ENCODE data around the gene UBAP2. TPM values are rescaled to one million over a fixed set of nuclear protein-coding genes. Genes with fewer than 3 reads are reported as not detected.
"Not testable (repeated sequence)": the region's sequence is repeated elsewhere in the genome, so short reads cannot be mapped to it uniquely, and the experiment has no call there.

The UBAP2 gene
- total RNA-seq, 2 experiments from 2014 or later = 24.7 to 26.5 TPM

DNA sequence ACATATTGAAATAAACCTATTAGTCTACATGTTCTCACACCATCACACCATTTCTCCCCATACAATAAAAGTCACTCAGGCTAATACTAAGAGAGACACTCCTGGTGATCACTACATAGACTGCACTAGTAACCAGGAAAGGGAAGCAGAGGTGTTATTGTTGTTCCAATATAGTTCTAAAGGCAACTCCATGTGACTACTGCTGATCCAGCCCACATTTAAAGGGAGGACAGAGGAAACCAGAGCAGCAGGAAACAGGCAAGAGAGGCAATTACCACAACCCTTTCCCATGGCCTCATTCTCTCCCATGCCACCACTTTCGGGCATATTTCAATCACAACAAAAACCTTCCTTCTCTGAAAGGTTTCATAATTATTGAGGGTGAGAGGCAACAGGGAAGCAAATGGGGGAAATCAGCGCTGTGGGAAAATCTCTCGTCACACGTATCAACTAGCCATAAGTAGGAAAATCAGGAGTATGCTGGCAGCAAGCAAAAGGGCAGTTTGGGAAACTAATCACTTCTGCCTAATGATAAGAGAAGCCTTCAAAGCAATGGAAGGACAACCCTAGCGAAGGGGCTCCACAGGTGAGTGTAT lies 1.8 kb downstream of the UBAP2 start:
- ATAC-seq (ENCODE audit: poor library complexity) = no peak
- peaks cover 26% of the 10 kb centered on the region for H3K4me1 ChIP-seq (ENCODE audit: insufficient read depth, low read length)
- H3K9me3 ChIP-seq (ENCODE audit: control insufficient read depth in 1 of 2, insufficient read depth in 1 of 2, low read length in 2 of 2) = no peaks in the 10 kb centered on the region
- no peak overlapping the region for H3K27ac ChIP-seq (ENCODE audit: low read depth in 1 of 2, low read length in 2 of 2)
- Mint-ChIP-seq H3K4me1 (ENCODE audit: low read depth) (peaks cover 39% of the 10 kb centered on the region), H3K27me3 (no peaks in the 10 kb centered on the region), H3K36me3 (ENCODE audit: low read depth) (peaks cover 25% of the 10 kb centered on the region), H3K27ac (peak overlapping the region; percentile 97), H3K9me3 (no peaks in the 10 kb centered on the region), H3K4me3 (peak overlapping the region; percentile 92)
- intact Hi-C loops (cut with DNase I, micrococcal nuclease) = loop anchor here (2.0 to 10.0 kb wide), 6 partner anchors 80 to 568 kb away; partner anchors contain the start of genes UBE2R2 (in 2 of the 2), DCAF12 (in 1 of the 2), RPP25L (in 1 of the 2) and UBAP1 (in 1 of the 2)
- TF ChIP-seq, protein P1, sequence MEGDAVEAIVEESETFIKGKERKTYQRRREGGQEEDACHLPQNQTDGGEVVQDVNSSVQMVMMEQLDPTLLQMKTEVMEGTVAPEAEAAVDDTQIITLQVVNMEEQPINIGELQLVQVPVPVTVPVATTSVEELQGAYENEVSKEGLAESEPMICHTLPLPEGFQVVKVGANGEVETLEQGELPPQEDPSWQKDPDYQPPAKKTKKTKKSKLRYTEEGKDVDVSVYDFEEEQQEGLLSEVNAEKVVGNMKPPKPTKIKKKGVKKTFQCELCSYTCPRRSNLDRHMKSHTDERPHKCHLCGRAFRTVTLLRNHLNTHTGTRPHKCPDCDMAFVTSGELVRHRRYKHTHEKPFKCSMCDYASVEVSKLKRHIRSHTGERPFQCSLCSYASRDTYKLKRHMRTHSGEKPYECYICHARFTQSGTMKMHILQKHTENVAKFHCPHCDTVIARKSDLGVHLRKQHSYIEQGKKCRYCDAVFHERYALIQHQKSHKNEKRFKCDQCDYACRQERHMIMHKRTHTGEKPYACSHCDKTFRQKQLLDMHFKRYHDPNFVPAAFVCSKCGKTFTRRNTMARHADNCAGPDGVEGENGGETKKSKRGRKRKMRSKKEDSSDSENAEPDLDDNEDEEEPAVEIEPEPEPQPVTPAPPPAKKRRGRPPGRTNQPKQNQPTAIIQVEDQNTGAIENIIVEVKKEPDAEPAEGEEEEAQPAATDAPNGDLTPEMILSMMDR (IDR thresholded peaks at IDR 0.05) = no peak
- POLR2A ChIA-PET = interaction anchor here (2.6 kb wide), 1 partner anchor 132 kb away, joined by 17 read pairs; the partner anchor contains the start of gene UBAP1
- DNase-seq = peak in 3 of 14 experiments; percentile 19 to 22 (median 21)
- no peaks in the 10 kb centered on the region for H3K27me3 ChIP-seq (ENCODE audit: control insufficient read depth in 1 of 2, insufficient read depth in 2 of 2, low read length in 2 of 2)
- peaks cover 6% of the 10 kb centered on the region for H3K36me3 ChIP-seq (ENCODE audit: insufficient read depth, low read length)
- no peak overlapping the region for H3K4me3 ChIP-seq (ENCODE audit: low read length)
- CTCF ChIA-PET = no interaction called here

DNA sequence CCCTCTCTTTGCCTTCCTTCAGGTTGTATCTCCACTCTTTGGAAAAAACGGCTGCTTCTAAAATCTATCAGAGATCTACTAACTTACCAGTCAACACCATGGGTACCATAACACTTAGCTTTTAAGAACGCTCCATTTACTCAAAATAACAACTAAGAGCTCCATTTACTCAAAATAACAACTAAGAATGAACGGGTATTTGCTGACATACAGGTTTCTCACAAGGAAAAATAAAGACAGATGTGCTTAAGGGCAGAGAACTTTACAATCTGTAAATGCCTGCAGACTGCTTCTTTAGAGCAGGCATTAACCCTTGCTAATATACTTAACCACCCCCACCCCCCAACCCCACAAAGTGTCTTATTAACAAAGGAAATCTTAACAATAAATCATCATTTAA lies 2.8 kb downstream of the UBAP2 start:
- Mint-ChIP-seq H3K27me3 (no peaks in the 10 kb centered on the region), H3K4me3 (no peak overlapping the region)
- CTCF ChIA-PET = no interaction called here

DNA sequence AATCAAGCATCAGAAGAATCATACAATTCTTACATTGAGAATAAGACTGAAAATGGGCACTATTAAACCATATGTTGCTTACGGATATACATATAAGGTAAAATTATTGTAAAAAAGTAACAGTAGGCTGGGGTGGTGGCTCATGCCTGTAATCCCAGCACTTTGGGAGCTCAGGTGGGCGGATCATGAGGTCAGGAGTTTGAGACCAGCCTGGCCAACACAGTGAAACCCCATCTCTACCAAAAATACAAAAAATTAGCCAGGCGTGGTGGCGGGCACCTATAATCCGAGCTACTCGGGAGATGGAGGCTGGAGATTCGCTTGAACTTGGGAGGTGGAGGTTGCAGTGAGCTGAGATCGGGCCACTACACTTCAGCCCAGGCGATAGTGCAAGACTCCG lies 6.6 kb downstream of the UBAP2 start:
- H3K27me3 ChIP-seq (ENCODE audit: control insufficient read depth in 1 of 2, insufficient read depth in 2 of 2, low read length in 2 of 2); H3K27ac Mint-ChIP-seq; ATAC-seq (ENCODE audit: poor library complexity); H3K4me1 ChIP-seq (ENCODE audit: insufficient read depth, low read length); H3K4me3 Mint-ChIP-seq; H3K9me3 ChIP-seq (ENCODE audit: control insufficient read depth in 1 of 2, insufficient read depth in 1 of 2, low read length in 2 of 2); H3K27ac ChIP-seq (ENCODE audit: low read depth in 1 of 2, low read length in 2 of 2); H3K4me3 ChIP-seq (ENCODE audit: low read length); POLR2A ChIA-PET; H3K27me3 Mint-ChIP-seq; H3K36me3 ChIP-seq (ENCODE audit: insufficient read depth, low read length); H3K9me3 Mint-ChIP-seq; DNase-seq: not testable (repeated sequence)
- intact Hi-C loops (cut with DNase I, micrococcal nuclease) = loop anchor here (10.0 kb wide), 2 partner anchors 227 to 573 kb away; partner anchors contain the start of genes RPP25L (in 1 of the 2) and UBE2R2 (in 1 of the 2)
- H3K4me1 Mint-ChIP-seq (ENCODE audit: low read depth) = peaks cover 17% of the 10 kb centered on the region
- CTCF ChIA-PET = interaction anchor here (0.6 kb wide), 1 partner anchor 24 kb away, joined by 3 read pairs; no protein-coding TSS in a partner anchor
- peaks cover 13% of the 10 kb centered on the region for H3K36me3 Mint-ChIP-seq (ENCODE audit: low read depth)

More for the DNA sequence above, 2.8 kb downstream of the UBAP2 start:
- ATAC-seq (ENCODE audit: poor library complexity) (no peak), DNase-seq (no peak)
- Mint-ChIP-seq H3K36me3 (ENCODE audit: low read depth) (peaks cover 25% of the 10 kb centered on the region), H3K9me3 (no peaks in the 10 kb centered on the region), H3K4me1 (ENCODE audit: low read depth) (peaks cover 39% of the 10 kb centered on the region), H3K27ac (no peak overlapping the region)
- H3K27ac ChIP-seq (ENCODE audit: low read depth in 1 of 2, low read length in 2 of 2) = no peak overlapping the region
- POLR2A ChIA-PET = no interaction called here
- no peaks in the 10 kb centered on the region for H3K27me3 ChIP-seq (ENCODE audit: control insufficient read depth in 1 of 2, insufficient read depth in 2 of 2, low read length in 2 of 2)
- no peak overlapping the region for H3K4me3 ChIP-seq (ENCODE audit: low read length)
- TF ChIP-seq, protein P1 (IDR thresholded peaks at IDR 0.05) = no peak
- no peaks in the 10 kb centered on the region for H3K9me3 ChIP-seq (ENCODE audit: control insufficient read depth in 1 of 2, insufficient read depth in 1 of 2, low read length in 2 of 2)
- intact Hi-C loops (cut with DNase I, micrococcal nuclease) = loop anchor here (2.0 to 10.0 kb wide), 6 partner anchors 81 to 569 kb away; partner anchors contain the start of genes UBE2R2 (in 2 of the 2), DCAF12 (in 1 of the 2), RPP25L (in 1 of the 2) and UBAP1 (in 1 of the 2)
- H3K4me1 ChIP-seq (ENCODE audit: insufficient read depth, low read length) = peaks cover 26% of the 10 kb centered on the region
- peaks cover 6% of the 10 kb centered on the region for H3K36me3 ChIP-seq (ENCODE audit: insufficient read depth, low read length)

DNA sequence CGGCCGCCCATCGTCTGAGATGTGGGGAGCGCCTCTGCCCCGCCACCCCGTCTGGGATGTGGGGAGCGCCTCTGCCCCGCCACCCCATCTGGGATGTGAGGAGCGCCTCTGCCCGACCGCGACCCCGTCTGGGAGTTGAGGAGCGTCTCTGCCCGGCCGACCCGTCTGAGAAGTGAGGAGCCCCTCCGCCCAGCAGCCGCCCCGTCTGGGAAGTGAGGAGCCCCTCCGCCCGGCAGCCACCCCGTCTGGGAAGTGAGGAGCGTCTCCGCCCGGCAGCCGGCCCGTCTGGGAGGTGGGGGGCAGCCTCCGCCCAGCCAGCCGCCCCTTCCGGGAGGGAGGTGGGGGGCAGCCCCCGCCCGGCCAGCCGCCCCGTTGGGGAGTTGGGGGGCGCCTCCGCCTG lies 9.8 kb downstream of the UBAP2 start:
- H3K4me1 ChIP-seq (ENCODE audit: insufficient read depth, low read length); H3K4me3 Mint-ChIP-seq; H3K36me3 ChIP-seq (ENCODE audit: insufficient read depth, low read length); ATAC-seq (ENCODE audit: poor library complexity); H3K9me3 Mint-ChIP-seq; POLR2A ChIA-PET; CTCF ChIA-PET; H3K27ac ChIP-seq (ENCODE audit: low read depth in 1 of 2, low read length in 2 of 2); H3K27me3 ChIP-seq (ENCODE audit: control insufficient read depth in 1 of 2, insufficient read depth in 2 of 2, low read length in 2 of 2); DNase-seq; H3K9me3 ChIP-seq (ENCODE audit: control insufficient read depth in 1 of 2, insufficient read depth in 1 of 2, low read length in 2 of 2); H3K27ac Mint-ChIP-seq; H3K27me3 Mint-ChIP-seq; H3K4me3 ChIP-seq (ENCODE audit: low read length): not testable (repeated sequence)
- H3K4me1 Mint-ChIP-seq (ENCODE audit: low read depth) = peaks cover 25% of the 10 kb centered on the region
- H3K36me3 Mint-ChIP-seq (ENCODE audit: low read depth) = peaks cover 26% of the 10 kb centered on the region
- intact Hi-C loops (cut with DNase I, micrococcal nuclease) = loop anchor here in 1 of 2 experiments (5.0 kb wide), 1 partner anchor 37 kb away; no protein-coding TSS in a partner anchor
